WI38 (cell line): Measurements from ENCODE around the gene APP.

Experiments used
- H3K4me3 ChIP-seq: 2 replicates; pipeline ENCODE4 v1.5.1; 2011; ENCODE audit warnings: low read depth, mild to moderate bottlenecking, control low read depth, low read length
- TF ChIP-seq, protein P1 (sequence below): IDR thresholded peaks from 2 replicates; pipeline ENCODE4 v1.5.1; 2012; ENCODE audit warnings: low read depth, mild to moderate bottlenecking, control low read depth, low read length

Gene APP

DNA sequence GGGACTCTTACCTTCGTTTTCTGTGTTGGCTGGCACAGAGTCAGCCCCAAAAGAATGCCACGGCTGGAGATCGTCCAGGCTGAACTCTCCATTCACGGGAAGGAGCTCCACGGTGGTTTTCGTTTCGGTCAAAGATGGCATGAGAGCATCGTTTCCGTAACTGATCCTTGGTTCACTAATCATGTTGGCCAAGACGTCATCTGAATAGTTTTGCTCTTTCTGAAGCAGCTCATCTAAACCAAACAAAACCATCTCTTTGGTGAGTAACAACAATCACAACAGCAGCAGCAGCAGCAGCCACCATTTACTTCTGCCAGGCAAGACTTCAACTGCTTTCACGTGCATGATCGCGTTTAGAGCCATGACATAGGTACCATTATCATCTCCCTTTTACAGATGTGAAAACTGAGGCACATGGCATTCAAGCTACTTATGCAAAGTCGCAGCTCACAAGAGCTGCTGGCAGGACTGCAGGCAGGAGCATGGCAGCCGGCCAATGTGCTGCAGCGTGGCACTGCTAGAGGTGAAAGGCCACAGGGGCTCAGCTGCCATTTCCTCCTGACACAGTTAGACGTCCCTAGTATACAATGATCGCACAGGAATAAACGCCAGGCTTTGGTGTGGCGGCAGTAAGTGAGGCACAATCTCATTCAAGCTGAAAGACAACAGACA is 258.7 kb downstream of the APP start:
- TF ChIP-seq, protein P1, sequence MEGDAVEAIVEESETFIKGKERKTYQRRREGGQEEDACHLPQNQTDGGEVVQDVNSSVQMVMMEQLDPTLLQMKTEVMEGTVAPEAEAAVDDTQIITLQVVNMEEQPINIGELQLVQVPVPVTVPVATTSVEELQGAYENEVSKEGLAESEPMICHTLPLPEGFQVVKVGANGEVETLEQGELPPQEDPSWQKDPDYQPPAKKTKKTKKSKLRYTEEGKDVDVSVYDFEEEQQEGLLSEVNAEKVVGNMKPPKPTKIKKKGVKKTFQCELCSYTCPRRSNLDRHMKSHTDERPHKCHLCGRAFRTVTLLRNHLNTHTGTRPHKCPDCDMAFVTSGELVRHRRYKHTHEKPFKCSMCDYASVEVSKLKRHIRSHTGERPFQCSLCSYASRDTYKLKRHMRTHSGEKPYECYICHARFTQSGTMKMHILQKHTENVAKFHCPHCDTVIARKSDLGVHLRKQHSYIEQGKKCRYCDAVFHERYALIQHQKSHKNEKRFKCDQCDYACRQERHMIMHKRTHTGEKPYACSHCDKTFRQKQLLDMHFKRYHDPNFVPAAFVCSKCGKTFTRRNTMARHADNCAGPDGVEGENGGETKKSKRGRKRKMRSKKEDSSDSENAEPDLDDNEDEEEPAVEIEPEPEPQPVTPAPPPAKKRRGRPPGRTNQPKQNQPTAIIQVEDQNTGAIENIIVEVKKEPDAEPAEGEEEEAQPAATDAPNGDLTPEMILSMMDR = no peak

DNA sequence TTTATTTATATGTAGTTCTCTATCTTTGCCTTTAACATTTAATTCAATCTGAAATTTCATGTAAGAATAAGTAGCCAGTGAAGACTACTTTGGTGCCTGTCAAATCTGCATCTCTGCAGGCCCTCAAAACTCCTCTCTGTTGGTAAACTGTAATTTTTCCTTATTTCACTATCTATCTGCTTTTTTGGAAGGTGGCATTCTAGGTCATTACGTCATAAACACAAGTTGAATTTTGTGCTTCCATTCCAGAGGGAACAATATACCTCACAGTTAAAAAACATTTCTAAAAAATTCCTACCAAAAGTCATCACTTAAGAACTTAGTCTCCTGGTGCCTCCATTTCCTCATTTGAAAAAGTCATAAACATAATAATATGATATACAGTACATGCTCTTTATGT is 259.8 kb downstream of the APP start:
- no peak overlapping the region for H3K4me3 ChIP-seq
- TF ChIP-seq, protein P1 = no peak

More for the DNA sequence above, 258.7 kb downstream of the APP start:
- no peak overlapping the region for H3K4me3 ChIP-seq

DNA sequence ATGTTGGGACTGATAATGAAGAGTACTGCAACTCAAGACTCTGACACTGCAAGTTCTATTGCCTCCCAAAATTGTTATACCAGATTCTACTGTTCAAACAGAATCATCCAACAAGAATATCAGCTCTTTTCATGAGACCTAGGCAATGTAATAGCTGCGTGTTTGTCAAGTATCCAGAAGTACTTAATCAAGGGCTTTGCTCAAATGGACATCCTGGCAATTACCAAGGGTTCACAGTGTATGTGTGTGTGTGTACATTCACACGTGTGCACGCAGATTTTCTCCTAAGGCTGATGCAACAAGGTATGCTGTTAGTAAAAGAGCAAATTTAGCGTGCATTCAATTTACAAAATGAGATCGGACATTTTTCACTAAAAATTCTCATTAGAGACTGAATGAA is 261.2 kb downstream of the APP start:
- H3K4me3 ChIP-seq = no peak overlapping the region
- TF ChIP-seq, protein P1 = no peak

DNA sequence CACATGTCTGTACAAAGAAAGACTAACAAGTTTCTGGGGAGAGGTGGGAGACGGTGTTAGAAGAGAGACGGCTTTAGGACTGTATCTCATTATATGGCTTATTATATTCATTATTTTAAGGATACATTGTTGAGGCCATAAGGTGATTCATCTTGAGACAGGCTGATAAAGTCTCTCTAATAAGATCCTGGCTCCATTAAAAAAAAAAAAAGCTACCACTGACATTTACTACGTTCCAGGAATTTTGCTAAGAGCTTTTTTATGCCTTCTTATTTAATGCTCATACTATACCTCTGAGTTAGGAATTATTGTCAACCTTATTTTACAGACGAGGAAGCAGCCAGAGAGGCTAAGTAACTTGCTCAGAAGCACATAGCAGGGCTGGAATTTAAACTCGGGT is 262.1 kb downstream of the APP start:
- TF ChIP-seq, protein P1 = no peak
- no peak overlapping the region for H3K4me3 ChIP-seq

DNA sequence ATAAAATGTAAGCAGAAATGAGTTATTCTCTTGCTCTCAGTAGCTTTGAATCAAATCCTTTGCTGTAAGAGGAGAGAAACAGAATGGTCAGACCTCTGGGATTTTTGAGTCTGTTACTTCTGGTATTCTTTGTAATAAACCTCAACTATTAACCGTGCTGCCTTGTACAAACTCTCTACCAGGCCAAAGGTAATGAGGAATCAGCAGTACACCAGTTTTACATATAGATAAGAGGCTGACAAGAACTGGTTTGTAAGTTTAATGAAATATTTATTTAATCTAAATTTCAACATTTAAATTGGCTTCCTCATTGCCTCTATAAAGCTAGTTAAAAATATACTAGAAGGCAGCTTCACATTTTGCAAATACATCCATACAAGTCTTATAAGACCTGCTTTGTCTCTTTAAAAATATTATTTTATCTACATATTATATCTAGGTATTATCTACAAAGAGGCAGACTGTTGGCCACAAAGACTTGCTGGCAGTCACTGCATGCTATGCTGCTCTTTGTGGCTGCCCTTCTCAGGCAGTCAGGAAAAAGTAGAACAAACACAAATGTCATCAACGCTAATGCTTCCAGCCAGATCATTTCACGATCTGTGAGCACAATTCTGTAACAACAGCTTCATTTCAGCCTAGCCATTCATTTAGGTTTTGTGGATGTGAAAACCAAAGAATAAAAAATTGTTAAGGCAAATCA is 262.8 kb downstream of the APP start:
- TF ChIP-seq, protein P1 = no peak
- no peak overlapping the region for H3K4me3 ChIP-seq

DNA sequence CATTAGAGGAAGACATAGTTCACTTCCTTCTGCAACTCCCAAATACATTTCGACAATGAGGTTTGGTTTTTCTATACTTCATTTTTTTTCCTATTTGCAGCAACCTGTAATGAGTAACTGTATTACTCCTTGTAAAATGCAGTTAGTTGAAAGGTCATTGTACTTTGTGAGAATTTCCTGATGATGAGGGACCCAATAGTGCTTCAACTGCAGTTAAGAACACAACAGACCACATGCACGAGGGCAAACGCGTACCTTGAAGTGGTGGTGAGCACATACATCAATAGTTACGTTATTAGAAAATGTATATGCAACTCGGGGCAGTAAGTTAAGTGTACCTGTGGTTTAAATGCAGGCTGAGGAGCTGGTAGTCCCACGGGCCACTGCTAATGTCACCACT is 264.0 kb downstream of the APP start:
- TF ChIP-seq, protein P1 = no peak
- H3K4me3 ChIP-seq = no peak overlapping the region

DNA sequence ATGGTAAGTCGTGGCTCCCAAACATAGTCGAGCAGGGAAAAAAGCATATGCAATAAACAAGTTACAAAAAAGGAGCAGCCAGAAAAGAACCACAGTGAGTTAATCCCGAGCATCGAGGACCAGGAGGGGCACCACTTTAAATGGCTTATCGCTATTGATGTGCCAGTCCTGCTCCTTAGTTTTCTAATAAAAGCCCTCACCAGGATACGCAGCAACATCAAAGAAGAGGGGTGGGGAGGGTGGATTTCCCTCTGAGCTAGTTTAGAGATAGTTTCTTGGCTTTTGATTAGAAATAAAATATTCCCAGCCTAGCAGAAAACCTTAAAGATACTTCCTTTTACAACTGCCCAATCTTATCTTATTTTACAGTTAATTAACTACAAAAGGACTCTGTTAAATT is 265.4 kb downstream of the APP start:
- H3K4me3 ChIP-seq = no peak overlapping the region
- TF ChIP-seq, protein P1 = no peak
